GM19455 (cell line): Measurements from ENCODE around the gene CLIC6.
A peak's percentile ranks its signal among the peaks of the same experiment; 100 is the strongest.
"Not testable (repeated sequence)": the region's sequence is repeated elsewhere in the genome, so short reads cannot be mapped to it uniquely, and the experiment has no call there.

Source experiments
- ATAC-seq: cut with Tn5 transposase; IDR thresholded peaks from one replicate; pipeline ENCODE4 v1.9.1; 2021; ENCODE audit not compliant: unreplicated experiment

Gene CLIC6

DNA sequence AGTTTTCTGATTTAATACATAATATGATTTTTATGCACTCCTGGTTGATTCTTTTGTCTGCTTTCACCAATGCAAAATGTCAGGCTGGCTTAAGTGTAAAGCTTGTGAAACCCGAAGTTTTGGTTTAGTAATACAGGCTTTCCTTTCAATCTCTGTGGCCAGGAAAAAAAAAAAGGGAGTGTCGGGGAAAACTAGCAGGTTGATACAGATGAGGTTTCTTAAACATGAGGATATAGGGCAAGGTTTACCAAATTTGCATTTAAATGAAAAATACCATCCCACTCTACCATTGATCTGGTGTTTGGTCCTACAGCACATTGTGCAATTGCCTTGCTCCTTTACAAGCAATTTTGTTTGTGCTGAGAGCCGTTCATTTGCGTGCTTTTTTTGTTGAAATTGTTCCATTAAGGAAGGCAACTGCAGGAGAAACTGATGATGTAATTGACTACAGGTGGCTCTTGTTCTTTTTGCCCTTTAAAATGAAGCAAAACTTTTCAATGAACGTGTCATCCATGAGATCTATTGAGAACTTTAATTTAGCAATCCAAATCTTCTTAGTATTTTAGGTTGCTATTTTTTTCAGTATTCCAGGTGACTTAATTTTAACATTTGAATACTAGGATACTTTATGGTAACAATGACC, 22.7 kb downstream of the CLIC6 start:
- no peak for ATAC-seq

GRCh38 chr21:34692458-34693020, 23.7 kb downstream of the CLIC6 start:
- ATAC-seq = no peak

- ATAC-seq = no peak
These were observed 24.5 kb downstream of the CLIC6 start for GRCh38 chr21:34693192-34693810.

DNA sequence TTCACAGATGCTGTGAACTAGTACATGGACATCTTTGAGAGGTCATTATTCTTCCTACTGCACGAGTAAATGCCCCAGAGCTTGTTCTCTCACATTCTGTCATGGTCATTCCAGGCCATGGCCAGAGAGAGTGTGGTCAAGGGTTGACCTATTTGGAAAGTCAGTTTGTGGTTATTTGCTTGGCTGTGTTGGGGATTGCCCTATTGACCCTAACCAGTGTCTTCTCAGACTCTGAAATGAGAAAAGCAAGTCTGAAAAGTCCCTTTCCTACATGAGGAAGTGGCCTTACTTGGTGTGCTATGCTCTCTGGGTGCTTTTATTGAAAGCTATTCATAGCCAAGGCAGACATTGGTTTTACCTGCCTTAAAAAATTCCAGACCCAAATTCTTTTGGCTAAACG, 26.6 kb downstream of the CLIC6 start:
- ATAC-seq = no peak

DNA sequence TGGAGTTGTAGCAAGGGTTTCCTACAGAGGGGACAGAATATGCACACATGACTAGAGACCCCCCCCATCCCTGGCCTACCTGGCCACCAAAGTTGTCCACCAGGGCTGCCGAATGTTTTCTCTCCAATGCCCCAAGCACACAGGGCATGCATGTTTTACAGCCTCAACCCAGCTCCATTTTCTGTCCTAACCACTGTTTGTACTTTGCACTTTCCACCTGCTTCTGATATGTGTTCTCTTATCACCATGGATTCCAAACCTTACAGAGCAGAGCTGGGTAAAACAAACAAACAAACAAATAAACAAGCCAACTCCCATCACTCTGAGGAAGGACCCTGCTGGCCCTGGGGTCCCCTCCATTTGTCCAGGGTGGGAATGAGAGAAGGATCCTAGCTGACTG, 27.3 kb downstream of the CLIC6 start:
- no peak for ATAC-seq

DNA sequence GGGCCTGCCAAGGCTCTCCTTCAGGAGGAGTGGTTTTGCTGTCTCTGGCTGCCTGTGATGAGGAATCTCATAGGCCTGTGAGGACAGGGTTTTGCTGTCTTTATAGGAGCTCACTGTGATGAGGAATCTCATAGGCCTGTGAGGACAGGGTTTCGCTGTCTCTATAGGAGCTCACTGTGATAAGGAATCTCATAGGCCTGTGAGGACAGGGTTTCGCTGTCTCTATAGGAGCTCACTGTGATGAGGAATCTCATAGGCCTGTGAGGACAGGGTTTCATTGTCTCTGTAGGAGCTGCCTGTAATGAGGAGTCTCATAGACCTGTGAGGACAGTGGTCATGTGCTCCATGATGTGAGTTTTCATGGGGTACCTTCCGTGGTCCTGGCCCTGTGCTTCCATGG, 29.0 kb downstream of the CLIC6 start:
- no peak for ATAC-seq

DNA sequence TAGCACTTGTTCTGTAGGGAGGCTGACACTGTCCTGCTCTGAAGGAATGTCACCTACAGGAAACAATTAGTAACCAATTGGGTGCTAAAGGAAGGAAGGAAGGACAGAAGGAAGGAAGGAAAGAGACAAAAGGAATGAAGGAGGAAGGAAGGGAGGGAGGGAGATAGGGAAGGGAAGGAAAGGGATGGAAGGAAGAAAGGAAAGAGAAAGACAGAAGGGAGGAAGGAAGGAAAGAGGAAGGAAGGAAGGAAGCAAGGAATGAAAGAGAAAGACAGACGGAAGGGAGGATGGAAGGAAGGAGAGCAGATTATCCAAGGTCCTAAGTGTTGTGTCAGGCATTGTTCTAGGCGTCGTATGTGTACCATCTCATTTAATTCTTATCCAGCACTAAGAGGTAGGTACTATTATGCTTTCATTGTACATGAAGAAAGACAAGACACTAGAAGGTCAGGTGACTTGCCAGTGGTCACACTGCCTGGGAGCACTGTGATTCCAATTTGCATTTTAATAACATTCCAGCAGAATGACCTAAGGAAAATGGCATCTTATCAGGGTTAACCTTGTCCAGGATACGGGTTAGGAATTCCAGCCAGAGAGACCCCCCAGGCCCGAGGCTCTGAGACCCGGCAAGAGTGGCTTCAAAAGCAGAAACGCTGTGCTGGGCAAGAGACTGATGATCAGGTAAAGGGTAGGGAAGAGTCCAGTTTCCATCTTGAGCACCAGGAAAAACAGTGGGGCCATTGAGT, 29.6 kb downstream of the CLIC6 start:
- ATAC-seq = no peak

GRCh38 chr21:34700605-34701004, 31.8 kb downstream of the CLIC6 start:
- no peak for ATAC-seq

DNA sequence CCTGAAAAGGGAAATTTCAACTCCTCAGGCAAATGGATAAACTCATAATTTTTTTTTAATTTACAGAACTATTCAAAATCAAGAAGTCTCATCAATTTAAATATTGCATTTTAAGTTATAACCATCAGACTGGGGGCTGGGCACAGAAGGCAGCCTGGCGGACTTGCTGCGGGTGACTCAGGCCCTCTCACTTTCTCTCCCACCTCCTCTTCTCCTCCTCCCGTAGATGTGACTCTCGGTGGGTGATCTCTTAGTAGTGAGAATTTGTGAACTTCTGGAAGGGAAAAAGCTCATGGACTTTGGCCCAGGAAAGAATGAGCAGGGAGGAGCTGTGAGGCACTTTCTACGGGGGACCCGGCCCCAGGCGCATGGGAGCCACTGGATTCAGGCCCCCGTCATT, 32.9 kb downstream of the CLIC6 start:
- ATAC-seq = no peak

- ATAC-seq = no peak
These were observed 33.8 kb downstream of the CLIC6 start for GRCh38 chr21:34702341-34703170.

DNA sequence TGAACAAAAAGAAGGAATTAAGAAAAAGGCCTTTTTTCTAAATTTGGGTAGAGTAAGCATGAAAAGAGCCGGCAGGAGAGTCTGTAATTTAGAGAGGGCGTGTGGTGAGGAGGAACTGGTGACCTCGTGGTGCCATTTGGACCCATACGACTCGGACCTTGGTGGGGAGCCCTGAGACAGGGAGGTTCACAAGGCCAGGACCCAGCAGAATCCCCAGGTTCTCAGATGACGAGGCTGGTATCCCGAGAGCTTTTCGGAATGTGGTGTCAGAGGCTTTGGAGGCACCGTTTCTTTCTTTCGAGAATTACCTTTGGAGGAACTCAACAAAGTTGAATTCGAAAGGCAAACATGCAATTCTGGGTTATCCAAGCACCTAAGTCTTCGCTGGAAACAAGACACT, 34.8 kb downstream of the CLIC6 start:
- ATAC-seq = no peak

DNA sequence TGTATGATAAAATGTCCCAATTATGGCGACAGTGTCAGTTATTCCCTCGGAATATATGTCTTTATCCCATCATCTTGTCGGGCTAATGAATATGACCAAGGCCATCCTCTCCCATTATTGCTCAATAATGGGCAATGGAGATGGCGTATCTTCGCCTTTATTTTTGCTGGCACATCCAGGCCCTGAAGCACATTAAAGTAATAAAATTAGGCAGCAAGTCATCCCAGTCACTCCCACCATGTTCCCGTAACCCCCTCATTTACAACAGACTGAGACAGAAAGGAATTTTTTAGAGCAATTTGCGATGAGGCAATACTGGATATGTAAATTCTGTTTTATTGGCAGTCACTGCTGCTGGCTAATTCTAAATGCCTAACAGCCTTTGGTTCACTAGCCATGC, 35.3 kb downstream of the CLIC6 start:
- ATAC-seq = no peak

GRCh38 chr21:34705011-34705410, 36.2 kb downstream of the CLIC6 start:
- no peak for ATAC-seq

DNA sequence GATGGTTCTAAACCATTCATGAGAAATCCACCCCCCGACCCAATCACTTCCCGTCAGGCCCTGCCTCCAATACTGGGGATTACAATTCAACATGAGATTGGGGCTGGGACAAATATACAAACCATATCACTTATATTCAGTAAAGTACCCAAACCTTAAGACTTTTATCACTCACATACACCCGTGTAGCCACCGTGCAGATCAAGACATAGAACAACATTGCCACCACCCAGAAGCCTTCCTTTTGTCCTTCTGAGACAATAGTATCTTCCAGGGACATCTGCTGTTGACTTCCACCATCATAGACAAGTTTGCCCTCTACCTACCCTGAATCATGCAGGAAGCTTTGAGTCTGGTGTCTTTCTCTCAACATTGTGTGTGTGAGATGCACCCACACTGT, 37.5 kb downstream of the CLIC6 start:
- no peak for ATAC-seq

- ATAC-seq = peak; percentile 94
These were observed 39.1 kb downstream of the CLIC6 start for GRCh38 chr21:34707876-34708325.

GRCh38 chr21:34713621-34714020, 44.8 kb downstream of the CLIC6 start:
- no peak for ATAC-seq

DNA sequence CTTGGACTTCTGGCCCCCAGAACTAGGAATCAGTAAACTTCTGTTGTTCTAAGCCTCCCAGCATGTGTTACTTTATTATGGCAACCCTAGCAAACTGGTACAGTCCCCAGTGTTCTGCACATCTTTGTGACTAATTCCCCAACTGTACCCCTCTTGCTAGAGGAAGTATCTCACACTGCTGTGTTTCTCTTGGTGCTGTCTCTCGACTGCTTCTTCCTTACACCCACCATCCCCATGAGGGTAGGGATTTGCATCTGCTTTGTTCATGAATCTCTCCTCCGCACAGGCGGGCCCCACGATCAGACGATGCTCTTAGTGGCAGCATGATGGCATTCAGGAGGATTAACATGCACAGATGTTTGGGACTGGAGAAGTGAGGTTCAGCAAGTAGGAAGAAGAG, 46.7 kb downstream of the CLIC6 start:
- no peak for ATAC-seq

GRCh38 chr21:34715985-34716596, 47.3 kb downstream of the CLIC6 start:
- ATAC-seq = no peak

DNA sequence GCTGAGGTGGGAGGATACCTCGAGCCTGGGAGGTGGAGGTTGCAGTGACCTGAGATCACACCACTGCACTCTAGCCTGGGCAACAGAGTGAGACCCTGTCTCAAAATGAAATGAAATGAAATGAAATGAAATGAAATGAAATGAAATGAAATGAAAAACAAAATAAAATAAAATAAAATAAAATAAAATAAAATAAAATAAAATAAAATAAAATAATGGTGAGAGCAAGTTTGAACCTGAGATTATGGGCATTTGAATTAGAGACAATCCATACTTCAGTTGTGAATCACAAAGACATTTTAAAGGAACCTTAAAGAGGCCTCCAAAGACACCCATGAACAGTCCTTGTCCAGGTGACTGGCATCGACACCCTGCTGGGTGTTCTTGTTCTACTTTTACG, 49.7 kb downstream of the CLIC6 start:
- not testable (repeated sequence) for ATAC-seq

GRCh38 chr21:34722684-34723300, 54.0 kb downstream of the CLIC6 start:
- ATAC-seq = no peak
